ENCODE data around the gene ALDH4A1. TPM values are rescaled to one million over a fixed set of nuclear protein-coding genes. Genes with fewer than 3 reads are reported as not detected.
A peak's percentile ranks its signal among the peaks of the same experiment; 100 is the strongest.

Gene ALDH4A1
- total and polyA plus RNA-seq, 2 of the 4 experiments (the other 2 are of a cell fraction), result 8.6 to 21.1 TPM

DNA sequence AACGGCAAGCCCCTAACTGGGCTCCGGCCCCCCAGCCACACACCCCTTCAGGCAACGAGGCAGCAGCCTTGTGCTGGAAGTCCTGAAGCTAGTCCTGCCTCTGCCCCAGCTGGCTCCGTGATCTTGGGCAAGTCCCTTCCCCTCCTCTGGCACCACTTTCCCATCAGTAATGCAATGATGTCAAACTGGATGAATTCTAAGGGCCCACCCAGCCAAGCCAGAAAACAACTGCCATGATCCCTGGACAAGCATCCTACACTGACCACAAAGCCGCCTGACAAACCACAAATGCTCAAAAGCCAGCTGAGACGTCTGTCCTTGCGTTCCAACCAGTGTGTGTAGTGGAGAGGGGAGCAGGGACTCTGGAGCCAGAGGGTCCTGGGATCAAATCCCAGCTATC lies 27.3 kb upstream of the ALDH4A1 start:
- peak overlapping the region; percentile 100 for H3K4ac ChIP-seq (ENCODE audit: low read depth, low read length)
- H3K23ac ChIP-seq (ENCODE audit: low read depth, low read length), result no peak overlapping the region
- no peak overlapping the region for H3K4me2 ChIP-seq (ENCODE audit: low read depth, low read length)
- 0 out of 2 replicates have a peak, but pooled peaks have one; percentile 1 for ATAC-seq (ENCODE audit: low read depth)
- no peaks in the 10 kb centered on the region for H3K36me3 ChIP-seq (ENCODE audit: control insufficient read depth, insufficient read depth, low read length)
- peaks cover 24 to 85% of the 10 kb centered on the region in 2 experiments; a peak in 3 of 4 replicates for H3K79me1 ChIP-seq (ENCODE audit: low read depth in 1 of 2, low read length in 2 of 2)
- H4K5ac ChIP-seq (ENCODE audit: low read depth, low read length), result no peak overlapping the region
- H3K9me3 ChIP-seq (ENCODE audit: control insufficient read depth, insufficient read depth, low read length), result no peaks in the 10 kb centered on the region
- peak; percentile 46; the same call in 1 of the 2 replicates for TF ChIP-seq CEBPB (IDR thresholded peaks at IDR 0.05; ENCODE audit: low read depth, low read length)
- no peak for TF ChIP-seq CHD1 (IDR thresholded peaks at IDR 0.05; ENCODE audit: low read depth, low read length)
- H2BK20ac ChIP-seq (ENCODE audit: low read depth, low read length), result no peak overlapping the region
- DNase-seq, result peak; percentile 83
- in situ Hi-C loops (cut with MboI; ENCODE audit: low sequenced_read_pairs), result no loop called here
- no peak overlapping the region for H2AFZ ChIP-seq (replicated peaks; ENCODE audit: low read length, poor library complexity)
- peaks cover 30% of the 10 kb centered on the region; the same call in 1 of the 2 replicates for H4K20me1 ChIP-seq (ENCODE audit: insufficient read depth, low read length)
- peaks cover 36% of the 10 kb centered on the region for H3K9me1 ChIP-seq (ENCODE audit: insufficient read depth, low read length)
- no peaks in the 10 kb centered on the region for H3K27me3 ChIP-seq (ENCODE audit: control insufficient read depth, insufficient read depth, low read length)
- H4K8ac ChIP-seq (ENCODE audit: low read depth in 2 of 2, low read length in 2 of 2), result no peak overlapping the region
- intact Hi-C loops (cut with micrococcal nuclease), result no loop called here
- no peak overlapping the region for H3K56ac ChIP-seq (ENCODE audit: extremely low read depth, insufficient read depth, low read length)
- H2AK9ac ChIP-seq (replicated peaks; ENCODE audit: low read depth, low read length, poor library complexity), result peak overlapping the region; percentile 74
- dilution Hi-C loops (cut with HindIII; ENCODE audit: low sequenced_read_pairs, unreplicated experiment), result no loop called here
- H3K27ac ChIP-seq (ENCODE audit: insufficient read depth, low read length), result no peak overlapping the region
- peak overlapping the region; percentile 69; the same call in 1 of the 2 replicates for H4K91ac ChIP-seq (ENCODE audit: insufficient read depth, low read depth, low read length)
- ChIA-PET CTCF (interaction anchor here (0.7 to 1.4 kb wide), 3 partner anchors 16 to 23 kb away, joined by 3 to 6 read pairs (median 3); no protein-coding TSS in a partner anchor), POLR2A (ENCODE audit: unreplicated experiment) (no interaction called here)
- H2BK120ac ChIP-seq (ENCODE audit: low read depth, low read length), result peak overlapping the region; percentile 98; the same call in 1 of the 2 replicates
- peak overlapping the region; percentile 53; the same call in 1 of the 2 replicates for H3K14ac ChIP-seq (replicated peaks; ENCODE audit: low read depth, low read length)
- peak overlapping the region; percentile 66; the same call in 1 of the 3 replicates for H2BK15ac ChIP-seq (ENCODE audit: low read depth, low read length)
- H3K18ac ChIP-seq (ENCODE audit: low read depth, low read length), result no peak overlapping the region
- 80% methylated on average over 1 of the region's 7 CpGs; no CpG with 5 or more reads in 1 of the 2 experiments for WGBS, 2 experiments (ENCODE audit: extremely low coverage in 2 of 2, insufficient read length in 1 of 2)
- no peak overlapping the region for H3K9ac ChIP-seq (ENCODE audit: low read depth, low read length)
- peaks cover 39% of the 10 kb centered on the region for H3K4me1 ChIP-seq (ENCODE audit: control insufficient read depth, insufficient read depth, low read length)
- no TSS peak for BruUV-seq (replicated peaks)
- peak overlapping the region; percentile 11 for H2BK5ac ChIP-seq (ENCODE audit: low read depth, low read length, poor library complexity, severe bottlenecking)
- H3K4me3 ChIP-seq (ENCODE audit: insufficient read depth, low read depth, low read length), result no peak overlapping the region
- peak overlapping the region; percentile 61 for H2AK5ac ChIP-seq (ENCODE audit: low read depth, low read length)
